PC-3 (cell line): ENCODE results near the gene ATP8A2.

ENCODE experiments used
- CTCF ChIP-seq: fragments of 300-600 bp; sonication (generic); conservative IDR thresholded peaks from 2 replicates; pipeline ENCODE4 v1.5.1; 2017; ENCODE audit warnings: antibody characterized with exemption, low read depth, mild to moderate bottlenecking, low read length
- EZH2 ChIP-seq: fragments of 300-600 bp; sonication (generic); IDR thresholded peaks from one replicate; pipeline ENCODE4 v1.6.1; 2017; ENCODE audit warnings: antibody characterized with exemption, mild to moderate bottlenecking, low read length; ENCODE audit not compliant: unreplicated experiment
- EZH2phosphoT487 ChIP-seq: fragments of 300-600 bp; sonication (generic); IDR thresholded peaks from 2 replicates; pipeline ENCODE4 v1.6.1; 2018; ENCODE audit warnings: mild to moderate bottlenecking, antibody characterized with exemption, low read length, borderline replicate concordance

- TF ChIP-seq CTCF: no peak
- no peak for TF ChIP-seq EZH2
- no peak for TF ChIP-seq EZH2phosphoT487
These were observed 132.1 kb downstream of the ATP8A2 start for GRCh38 chr13:25503856-25504255.
